Neural progenitor cell (in vitro differentiated cells): Measurements from ENCODE around the gene TYSND1.

Experiments
- CTCF ChIP-seq: fragments of 200-600 bp; sonication (generic); IDR thresholded peaks from 2 replicates; pipeline ENCODE4 v1.5.1; 2017; ENCODE audit warnings: antibody characterized with exemption, mild to moderate bottlenecking
- EZH2 ChIP-seq: fragments of 200-600 bp; sonication (generic); IDR thresholded peaks from 2 replicates; pipeline ENCODE4 v1.6.1; 2017; ENCODE audit warnings: antibody characterized with exemption, mild to moderate bottlenecking, moderate library complexity
- EZH2phosphoT487 ChIP-seq: fragments of 200-600 bp; sonication (generic); IDR thresholded peaks from 2 replicates; pipeline ENCODE4 v1.6.1; 2017; ENCODE audit warnings: antibody characterized with exemption

- TF ChIP-seq CTCF (no peak), EZH2 (no peak), EZH2phosphoT487 (no peak)
Measured at GRCh38 chr10:70119197-70119596, 27.3 kb downstream of the TYSND1 start.
